Thyroid gland (tissue), 4 donors: Measurements from ENCODE around the gene LEF1. TPM values are rescaled to one million over a fixed set of nuclear protein-coding genes. Genes with fewer than 3 reads are reported as not detected.
"Not testable (repeated sequence)": the region's sequence is repeated elsewhere in the genome, so short reads cannot be mapped to it uniquely, and the experiment has no call there.

Source experiments
- DNase-seq, 2 donors: peaks; one replicate each; pipeline ENCODE4 v3.0.0-alpha.2; 2019
- H3K27ac ChIP-seq, 3 donors: fragments of 200-600 bp; sonication (generic); 1 replicate in 2 of 3; 2 replicates in 1 of 3; pipeline ENCODE4 v1.5.1; 2016 to 2019; ENCODE audit warnings: mild to moderate bottlenecking in 1 of 3, moderate library complexity in 1 of 3
- H3K27me3 ChIP-seq: fragments of 200-600 bp; sonication (generic); one replicate; pipeline ENCODE4 v1.5.1; 2019
- H3K36me3 ChIP-seq, 2 donors: fragments of 200-600 bp; sonication (generic); one replicate each; pipeline ENCODE4 v1.5.1; 2016 to 2019
- H3K4me1 ChIP-seq, 2 donors: fragments of 200-600 bp; sonication (generic); one replicate each; pipeline ENCODE4 v1.5.1; 2017 to 2019
- H3K4me3 ChIP-seq, 3 donors: fragments of 200-600 bp; sonication (generic); replicated peaks in 1 of 3; 1 replicate in 2 of 3; 2 replicates in 1 of 3; pipeline ENCODE4 v1.5.1; 2016; ENCODE audit warnings: mild to moderate bottlenecking in 1 of 3
- H3K9me3 ChIP-seq: fragments of 200-600 bp; sonication (generic); one replicate; pipeline ENCODE4 v1.5.1; 2017
- CTCF ChIP-seq, 6 experiments: fragments of 200-600 bp in 3 of 6; fragments of 450-650 bp in 3 of 6; sonication (generic) in 3 of 6; IDR thresholded peaks; one replicate each; pipeline ENCODE4 v1.5.1; 2016 to 2019; ENCODE audit warnings: antibody characterized with exemption in 6 of 6, mild to moderate bottlenecking in 2 of 6, inconsistent platforms in 1 of 6, moderate library complexity in 1 of 6
- POLR2A ChIP-seq, 2 donors: fragments of 450-650 bp; IDR thresholded peaks; one replicate each; pipeline ENCODE4 v1.6.1; 2017; ENCODE audit warnings: antibody characterized with exemption in 2 of 2, mild to moderate bottlenecking in 2 of 2, moderate library complexity in 1 of 2
- WGBS, 2 donors: methylation state at CpG; one replicate each; pipeline ENCODE4 v1.1.5; 2017; 5-methylcytosine and 5-hydroxymethylcytosine counted together
- intact Hi-C: fragments of 100-400 bp; cut with DNase I; formaldehyde crosslinking; loops from one replicate; pipeline ENCODE4 v1.15.1; 2023
- total RNA-seq, 4 donors: library from RNA; depleted of rRNA; stranded (reverse); fragments of >200 nt; gene quantifications; one replicate each; pipeline ENCODE4 v1.2.3, GENCODE V29; 2016

Gene LEF1
- total RNA-seq, 4 donors from 2014 or later = 4.2 to 24.3 (median 9.9) TPM

- H3K27ac ChIP-seq = no peak overlapping the region
- no peak overlapping the region for H3K4me3 ChIP-seq
- intact Hi-C loops = no loop called here
- TF ChIP-seq POLR2A (IDR thresholded peaks at IDR 0.05) (no peak), CTCF (IDR thresholded peaks at IDR 0.05) (no peak)
- DNase-seq = no peak
- 98% methylated on average over 16 of the region's 16 CpGs for WGBS, 2 donors
- H3K36me3 ChIP-seq = no peaks in the 10 kb centered on the region
- no peaks in the 10 kb centered on the region for H3K9me3 ChIP-seq
- no peaks in the 10 kb centered on the region for H3K27me3 ChIP-seq
- peaks cover 0 to 3% of the 10 kb centered on the region in 2 donors for H3K4me1 ChIP-seq
These were observed 114.6 kb downstream of the LEF1 start for GRCh38 chr4:108054025-108054638.

GRCh38 chr4:108053251-108053711, 115.5 kb downstream of the LEF1 start:
- peaks cover 0 to 4% of the 10 kb centered on the region in 2 donors for H3K4me1 ChIP-seq
- DNase-seq = no peak
- H3K4me3 ChIP-seq = no peak overlapping the region
- no peaks in the 10 kb centered on the region for H3K27me3 ChIP-seq
- H3K36me3 ChIP-seq = no peaks in the 10 kb centered on the region
- no peak for TF ChIP-seq POLR2A (IDR thresholded peaks at IDR 0.05)
- no peak for TF ChIP-seq CTCF (IDR thresholded peaks at IDR 0.05)
- 60 to 87% methylated on average over 1 of the region's 1 CpG for WGBS, 2 donors
- intact Hi-C loops = no loop called here
- H3K9me3 ChIP-seq = no peaks in the 10 kb centered on the region
- no peak overlapping the region for H3K27ac ChIP-seq

- Histone ChIP-seq H3K27ac (no peak overlapping the region), H3K9me3 (no peaks in the 10 kb centered on the region), H3K27me3 (no peaks in the 10 kb centered on the region), H3K36me3 (no peaks in the 10 kb centered on the region), H3K4me1 (peaks cover 5 to 10% of the 10 kb centered on the region in 2 donors), H3K4me3 (no peak overlapping the region)
- intact Hi-C loops = no loop called here
- no peak for DNase-seq
- 88 to 89% methylated on average over 2 of the region's 2 CpGs for WGBS, 2 donors
- TF ChIP-seq POLR2A (IDR thresholded peaks at IDR 0.05) = no peak
- TF ChIP-seq CTCF (IDR thresholded peaks at IDR 0.05) = no peak
These were observed 116.1 kb downstream of the LEF1 start for GRCh38 chr4:108052558-108053120.

- no peak overlapping the region for H3K4me3 ChIP-seq
- H3K27ac ChIP-seq = no peak overlapping the region
- intact Hi-C loops = no loop called here
- no peaks in the 10 kb centered on the region for H3K36me3 ChIP-seq
- DNase-seq = no peak
- H3K9me3 ChIP-seq = no peaks in the 10 kb centered on the region
- TF ChIP-seq CTCF (IDR thresholded peaks at IDR 0.05) (no peak), POLR2A (IDR thresholded peaks at IDR 0.05) (no peak)
- WGBS, 2 donors = 82 to 95% methylated on average over 10 of the region's 10 CpGs
- H3K4me1 ChIP-seq = peaks cover 13 to 22% of the 10 kb centered on the region in 2 donors
- H3K27me3 ChIP-seq = no peaks in the 10 kb centered on the region
These were observed 117.4 kb downstream of the LEF1 start for GRCh38 chr4:108051343-108051742.

- H3K4me3 ChIP-seq, DNase-seq, intact Hi-C loops, H3K36me3 ChIP-seq, H3K27ac ChIP-seq, H3K27me3 ChIP-seq, H3K9me3 ChIP-seq: not testable (repeated sequence)
- peaks cover 18 to 30% of the 10 kb centered on the region in 2 donors for H3K4me1 ChIP-seq
- 87% methylated on average over 10 of the region's 10 CpGs for WGBS, 2 donors
These were observed 118.3 kb downstream of the LEF1 start for GRCh38 chr4:108050166-108051111.
